NCI-H345 treated with DMSO at 0.1 percent for 48 hours (cell line): ENCODE data around the gene EVI5L.
A peak's percentile ranks its signal among the peaks of the same experiment; 100 is the strongest.
"Not testable (repeated sequence)": the region's sequence is repeated elsewhere in the genome, so short reads cannot be mapped to it uniquely, and the experiment has no call there.

Experiments used
- DNase-seq: peaks from one replicate; lab custom pipeline; 2025; ENCODE audit not compliant: unreplicated experiment; lab: John Stamatoyannopoulos, UW

The EVI5L gene

DNA sequence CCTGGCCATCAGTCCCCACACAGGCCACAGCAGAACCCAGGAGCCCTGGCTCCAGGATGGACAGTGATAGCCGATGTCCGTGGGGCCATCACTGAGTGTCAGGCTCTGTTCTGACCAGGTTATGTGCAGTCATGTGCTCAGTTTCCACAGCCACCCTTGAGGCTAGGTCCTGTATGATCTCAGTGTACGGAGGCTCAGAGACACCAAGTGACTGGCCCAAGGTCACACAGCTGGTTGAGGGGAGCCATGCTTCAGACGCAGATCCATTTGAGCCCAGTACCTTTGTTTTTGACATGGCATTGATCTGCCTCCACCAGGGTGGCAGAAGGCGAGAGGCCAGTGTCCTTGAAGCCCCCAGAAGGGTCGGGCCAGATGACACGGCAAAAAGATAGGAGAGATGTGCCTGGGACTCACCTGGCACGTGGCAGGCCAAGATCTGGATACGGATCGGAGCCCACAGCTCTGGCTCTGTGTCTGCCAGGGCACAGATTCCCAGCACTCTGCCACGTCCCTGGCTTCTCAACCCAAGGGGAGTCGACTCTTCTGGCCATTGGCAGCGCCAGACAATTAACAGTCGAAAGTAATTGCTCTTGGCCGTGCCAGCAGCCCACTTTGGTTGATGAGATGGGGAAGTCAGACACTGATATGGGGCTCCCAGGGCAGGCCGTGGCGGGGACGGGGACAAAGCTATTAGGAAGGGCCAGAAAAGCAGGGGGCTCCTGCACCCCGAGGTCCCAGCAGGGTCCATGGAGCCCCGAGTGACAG, 15.6 kb downstream of the EVI5L start:
- no peak for DNase-seq

- DNase-seq = no peak
Measured at GRCh38 chr19:7846155-7846646, 16.2 kb downstream of the EVI5L start.

- no peak for DNase-seq
Measured at GRCh38 chr19:7847664-7848063, 17.6 kb downstream of the EVI5L start.

DNA sequence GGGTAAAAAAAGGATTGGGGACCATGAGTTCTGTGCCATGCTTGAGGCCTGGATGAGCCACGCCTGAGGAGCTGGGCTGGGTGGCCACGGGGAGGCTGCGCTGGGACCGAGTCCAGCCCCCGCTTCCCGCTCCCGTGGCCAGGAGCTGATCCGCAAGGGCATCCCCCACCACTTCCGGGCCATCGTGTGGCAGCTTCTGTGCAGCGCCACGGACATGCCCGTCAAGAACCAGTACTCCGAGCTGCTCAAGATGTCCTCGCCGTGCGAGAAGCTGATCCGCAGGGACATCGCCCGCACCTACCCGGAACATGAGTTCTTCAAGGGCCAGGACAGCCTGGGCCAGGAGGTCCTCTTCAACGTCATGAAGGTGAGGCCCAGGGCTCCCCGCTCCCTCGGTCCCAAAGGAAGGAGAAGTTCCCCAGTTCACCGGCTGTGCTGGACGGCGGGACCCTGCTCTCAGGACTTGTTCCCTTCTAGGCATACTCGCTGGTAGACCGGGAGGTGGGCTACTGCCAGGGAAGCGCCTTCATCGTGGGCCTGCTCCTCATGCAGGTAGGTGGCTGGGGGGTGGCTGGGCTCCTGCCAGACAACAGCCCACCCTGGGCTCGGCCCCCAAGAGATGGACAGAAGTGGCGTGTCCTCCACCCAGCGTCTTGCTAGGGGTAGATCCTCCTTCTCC, 18.9 kb downstream of the EVI5L start:
- DNase-seq = no peak

GRCh38 chr19:7849631-7849999, 19.6 kb downstream of the EVI5L start:
- DNase-seq = no peak

DNA sequence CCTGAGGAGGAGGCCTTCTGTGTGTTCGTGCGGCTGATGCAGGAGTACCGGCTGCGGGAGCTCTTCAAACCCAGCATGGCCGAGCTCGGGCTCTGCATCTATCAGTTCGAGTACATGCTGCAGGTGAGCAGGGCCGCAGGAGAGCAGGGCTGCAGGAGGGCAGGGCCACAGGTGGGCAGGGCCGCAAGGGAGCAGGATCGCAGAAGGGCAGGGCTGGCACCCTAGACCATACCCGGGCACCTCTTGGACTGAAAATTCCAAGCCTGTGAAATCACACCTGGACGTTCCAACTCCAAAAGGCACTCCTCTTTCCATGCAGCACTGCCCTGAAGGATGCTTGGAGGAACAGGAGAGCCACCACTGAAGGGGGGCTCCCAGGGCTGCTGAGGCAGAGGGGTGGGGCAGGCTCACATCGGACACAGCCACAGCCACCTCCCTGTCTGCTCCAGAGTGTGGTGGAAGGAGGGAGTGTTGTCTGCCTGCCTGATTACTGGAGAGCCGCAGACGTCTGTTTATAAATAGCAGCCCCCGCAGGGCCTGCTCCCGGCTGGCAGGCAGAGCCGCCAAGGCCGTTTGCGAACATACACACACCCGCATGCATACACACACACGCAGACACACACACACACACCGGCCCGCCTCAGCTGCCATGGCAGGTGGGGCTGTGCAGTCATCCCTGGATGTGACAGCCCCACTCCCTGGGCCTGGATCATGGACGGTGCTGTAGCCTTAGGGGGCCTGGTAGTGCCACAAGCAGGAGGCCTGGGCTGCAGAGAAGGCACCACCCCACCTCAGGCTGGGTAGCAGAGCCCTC, 20.2 kb downstream of the EVI5L start:
- no peak for DNase-seq

DNA sequence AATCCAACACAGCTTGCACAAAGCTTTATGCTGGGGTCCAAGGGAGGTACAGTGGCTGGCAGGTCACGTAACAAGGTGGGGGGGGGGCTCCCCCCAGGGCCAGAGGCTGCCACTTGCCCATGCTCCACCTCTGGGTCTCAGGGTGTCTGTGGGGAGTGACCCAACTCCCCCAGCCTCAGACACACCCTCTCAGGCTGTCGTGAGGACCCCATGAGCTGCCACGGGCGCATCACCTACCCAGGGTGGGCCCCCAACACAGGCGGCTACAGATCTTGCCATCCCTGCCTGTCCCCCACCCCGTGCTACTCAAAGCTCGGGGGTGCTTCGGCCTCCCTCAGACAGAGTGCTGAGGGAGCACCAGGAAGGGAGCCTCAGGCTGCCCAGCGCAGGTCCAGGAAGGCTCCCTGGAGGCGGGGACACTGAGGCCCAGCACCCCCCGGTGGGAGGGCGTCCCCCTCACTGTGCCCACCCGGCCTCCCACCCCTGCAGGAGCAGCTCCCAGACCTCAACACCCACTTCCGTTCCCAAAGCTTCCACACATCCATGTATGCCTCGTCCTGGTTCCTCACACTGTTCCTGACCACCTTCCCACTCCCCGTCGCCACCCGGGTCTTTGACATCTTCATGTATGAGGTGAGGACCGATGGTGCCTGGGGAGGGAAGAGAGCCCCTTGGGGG, 21.1 kb downstream of the EVI5L start:
- DNase-seq = no peak

DNA sequence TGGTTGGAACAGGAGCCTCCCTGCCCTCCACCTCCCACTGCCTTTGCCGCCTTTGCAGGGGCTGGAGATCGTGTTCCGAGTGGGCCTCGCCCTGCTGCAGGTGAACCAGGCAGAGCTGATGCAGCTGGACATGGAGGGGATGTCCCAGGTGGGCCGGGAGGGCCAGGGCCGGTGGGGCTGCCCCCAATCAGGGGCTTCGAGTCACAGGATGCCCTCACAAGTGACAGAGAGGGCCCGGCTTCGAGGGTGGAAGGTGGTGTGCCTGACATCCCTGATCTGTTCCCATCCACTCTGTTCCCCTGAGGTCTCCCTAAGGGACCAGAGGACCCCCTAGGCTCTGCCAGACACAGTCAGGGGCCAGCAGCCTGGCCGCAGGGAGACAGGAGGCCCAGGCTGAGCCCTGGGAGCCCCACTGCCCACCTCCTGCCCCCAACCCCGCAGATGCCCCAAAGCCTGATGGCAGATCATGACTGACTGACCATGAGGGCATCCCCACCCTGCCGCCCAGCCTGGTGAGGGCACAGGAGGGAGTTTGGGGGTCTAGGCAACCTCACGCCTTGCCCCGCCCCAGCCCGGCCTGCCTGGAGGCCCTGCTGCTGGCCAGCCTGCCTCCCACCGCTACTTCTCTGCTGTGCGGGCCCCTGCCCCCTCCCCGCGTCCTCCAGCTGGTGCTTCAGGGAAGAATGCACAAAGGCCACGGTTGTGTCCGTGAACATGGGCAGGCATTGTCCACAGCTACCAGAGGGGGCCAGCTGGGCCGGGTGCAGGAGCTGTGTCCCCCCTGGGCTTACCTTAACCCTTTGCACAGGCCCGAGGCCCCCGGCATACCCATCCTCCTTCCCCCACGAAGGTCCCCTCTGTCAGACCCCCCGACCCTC, 21.8 kb downstream of the EVI5L start:
- no peak for DNase-seq

DNA sequence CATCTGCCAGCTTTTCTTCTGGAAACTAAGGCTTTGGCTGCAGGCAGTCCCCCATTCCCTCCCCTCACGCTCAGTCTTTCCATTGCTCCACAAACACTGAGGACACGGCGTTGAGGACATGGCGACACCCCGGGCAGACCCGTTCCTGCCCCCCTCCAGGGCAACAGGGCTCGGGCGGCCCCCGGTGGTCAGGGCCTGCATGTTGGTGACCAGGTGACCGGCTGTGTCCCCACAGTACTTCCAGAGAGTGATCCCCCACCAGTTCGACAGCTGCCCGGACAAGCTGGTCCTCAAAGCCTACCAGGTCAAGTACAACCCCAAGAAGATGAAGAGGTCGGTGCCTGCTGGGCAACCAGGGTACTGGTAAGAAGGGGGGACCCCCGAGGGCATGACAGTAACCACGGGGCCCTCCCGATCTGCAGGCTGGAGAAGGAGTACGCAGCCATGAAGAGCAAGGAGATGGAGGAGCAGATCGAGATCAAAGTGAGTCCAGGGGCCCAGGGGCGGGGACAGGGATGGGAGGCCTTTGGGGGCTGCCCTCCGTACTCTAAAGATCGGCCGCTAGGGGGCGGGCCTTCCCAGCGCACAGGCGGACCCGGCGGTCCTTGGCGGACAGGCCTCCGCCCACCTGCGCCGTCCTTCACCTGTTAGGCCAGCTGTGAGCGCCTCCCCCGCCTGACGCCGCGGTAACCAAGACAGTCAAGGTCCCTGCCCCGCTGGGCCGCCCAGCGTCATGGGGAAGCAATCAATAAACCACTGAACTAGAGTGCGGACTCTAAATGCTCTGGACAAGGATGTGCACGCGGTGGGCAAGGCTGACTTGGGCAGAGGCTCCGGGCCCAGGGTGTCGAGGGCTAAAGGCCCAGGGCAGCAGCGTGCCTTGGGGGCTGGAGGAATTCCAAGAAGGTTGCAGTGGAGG, 23.1 kb downstream of the EVI5L start:
- peak; percentile 64 for DNase-seq

GRCh38 chr19:7853770-7854128, 23.7 kb downstream of the EVI5L start:
- DNase-seq = no peak

DNA sequence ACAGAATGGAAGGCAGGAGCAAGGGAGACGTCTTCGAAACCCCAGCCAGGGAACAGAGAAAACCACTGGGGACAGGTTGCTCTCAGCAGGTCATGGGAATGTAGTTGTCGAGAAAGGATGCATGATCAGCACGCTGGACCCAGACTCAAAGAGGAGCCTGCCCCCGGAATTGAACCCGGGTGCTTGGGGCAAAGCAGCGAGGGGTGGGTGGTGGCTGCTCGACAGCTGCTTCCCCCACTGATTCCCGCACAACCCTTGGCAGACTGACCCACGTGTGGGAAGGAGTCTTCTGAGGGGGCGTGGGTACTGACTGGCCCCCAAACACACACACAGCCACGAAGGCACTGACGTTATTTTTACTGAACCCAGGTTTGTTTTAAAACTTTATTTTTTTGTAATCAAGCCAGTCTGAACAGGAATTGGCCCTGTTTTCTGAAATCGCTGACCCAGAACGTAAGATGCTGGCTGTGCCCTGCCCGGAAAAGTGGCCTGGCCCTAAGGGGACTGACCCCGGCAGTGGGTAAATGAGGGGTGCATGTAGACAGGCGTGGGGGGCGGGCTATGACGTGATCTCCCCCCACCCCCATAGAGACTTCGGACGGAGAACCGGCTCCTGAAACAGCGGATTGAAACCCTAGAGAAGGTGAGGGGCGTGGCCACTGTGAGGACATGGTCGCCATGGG, 25.5 kb downstream of the EVI5L start:
- DNase-seq = no peak

DNA sequence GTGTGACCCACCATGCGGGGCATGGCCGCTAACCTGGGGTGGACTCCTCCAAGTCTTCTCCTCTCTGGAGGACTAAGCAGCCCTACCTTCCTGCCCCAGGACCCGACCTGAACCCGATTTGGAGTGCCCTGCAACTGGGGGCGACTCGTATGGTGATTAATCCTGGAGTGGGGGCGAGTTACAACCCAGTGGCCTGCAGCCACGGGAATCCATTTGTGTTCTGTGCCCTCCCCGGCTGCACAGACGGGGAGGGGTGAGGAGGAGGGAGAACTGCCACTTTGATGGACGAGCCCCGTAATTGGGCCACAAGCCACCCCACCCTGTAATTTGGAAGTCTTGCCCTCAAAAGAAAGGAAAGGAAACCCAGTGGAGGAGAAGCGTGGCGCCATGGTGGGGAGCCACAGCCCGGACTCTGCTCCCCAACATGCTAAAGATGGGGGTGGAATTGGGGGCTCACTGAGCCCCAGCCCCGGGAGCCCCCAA, 26.1 kb downstream of the EVI5L start:
- DNase-seq = no peak

DNA sequence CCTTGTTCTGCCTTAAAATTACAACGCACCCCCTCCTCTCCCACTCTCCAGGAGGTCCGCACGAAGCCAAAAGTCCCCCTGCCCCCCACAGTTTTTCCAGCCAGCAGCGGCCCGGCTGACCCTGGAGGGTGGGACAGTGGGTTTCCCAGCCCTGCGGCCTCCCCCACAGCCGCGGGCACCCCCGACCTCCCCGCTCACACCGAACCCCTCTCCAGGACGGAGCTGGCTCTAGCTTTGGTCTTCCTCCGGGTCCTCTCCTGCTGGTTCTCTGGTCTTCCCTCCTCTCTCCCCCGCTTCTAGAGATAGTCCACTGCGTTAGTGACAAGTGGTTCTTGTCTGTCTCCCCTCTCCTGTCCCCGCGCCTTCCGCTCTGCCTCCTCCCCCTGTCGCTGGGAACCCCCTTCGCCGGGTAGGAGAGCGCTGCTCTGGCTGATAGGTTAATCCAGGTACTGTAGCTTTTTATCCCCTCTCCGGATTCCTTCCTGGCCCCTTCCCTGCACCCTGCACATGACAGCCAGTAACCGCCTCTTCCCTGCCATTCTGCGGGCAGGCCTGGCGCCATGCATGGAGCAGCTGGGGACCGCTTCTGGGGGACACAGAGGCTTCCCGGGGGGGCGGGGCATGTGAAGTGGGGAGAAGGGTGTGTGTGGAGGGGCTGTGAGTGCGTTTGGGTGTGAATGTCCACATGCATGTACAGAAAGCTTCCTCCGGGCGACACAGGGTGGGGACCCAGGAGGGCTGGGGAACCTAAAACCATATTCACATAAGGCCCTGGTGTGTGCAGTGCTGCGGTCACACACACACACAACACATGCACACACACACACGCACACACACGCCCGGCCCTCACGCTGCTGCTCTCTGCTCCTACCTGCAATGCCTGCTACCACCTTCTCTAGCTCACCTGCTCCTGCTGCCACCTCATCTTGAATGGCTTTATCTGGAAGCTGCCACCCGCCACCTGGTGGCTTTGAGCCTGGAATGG, 27.0 kb downstream of the EVI5L start:
- DNase-seq = no peak

- no peak for DNase-seq
Measured at GRCh38 chr19:7857727-7858108, 27.7 kb downstream of the EVI5L start.

GRCh38 chr19:7858109-7858770, 28.2 kb downstream of the EVI5L start:
- no peak for DNase-seq

DNA sequence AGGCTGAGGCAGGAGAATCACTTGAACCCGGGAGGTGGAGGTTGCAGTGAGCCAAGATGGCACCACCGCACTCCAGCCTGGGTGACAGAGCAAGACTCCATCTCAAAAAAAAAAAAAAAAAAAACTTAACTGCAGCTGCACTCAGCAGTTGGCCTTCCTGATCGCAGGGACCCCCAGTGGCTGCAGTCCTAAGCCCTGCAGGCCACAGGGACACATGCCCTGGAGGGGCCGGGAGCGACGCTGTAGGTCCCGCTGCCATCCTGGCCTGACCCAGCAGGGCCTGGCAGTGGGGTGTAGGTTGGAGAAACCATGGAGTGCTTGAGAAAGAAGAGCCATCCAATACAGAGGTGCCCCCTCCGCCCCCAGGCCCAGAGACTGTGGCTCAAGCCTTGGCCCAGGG, 29.1 kb downstream of the EVI5L start:
- DNase-seq = not testable (repeated sequence)
